Breast epithelium (tissue), 3 donors: ENCODE data around the gene NCBP2.

Source experiments
- POLR2A ChIP-seq: fragments of 450-650 bp; IDR thresholded peaks from one replicate; pipeline ENCODE4 v1.6.1; 2016; ENCODE audit warnings: antibody characterized with exemption, mild to moderate bottlenecking, moderate library complexity
- POLR2AphosphoS5 ChIP-seq, 3 donors: sonication (generic); formaldehyde crosslinking; IDR thresholded peaks; one replicate each; pipeline ENCODE4 v1.6.1; 2017; ENCODE audit warnings: antibody characterized with exemption in 3 of 3
- TF ChIP-seq, protein P1 (sequence below), 3 donors: fragments of 450-650 bp; IDR thresholded peaks; one replicate each; pipeline ENCODE4 v1.5.1; 2016 to 2017; ENCODE audit warnings: antibody characterized with exemption in 3 of 3, mild to moderate bottlenecking in 3 of 3, moderate library complexity in 3 of 3

- TF ChIP-seq, protein P1, sequence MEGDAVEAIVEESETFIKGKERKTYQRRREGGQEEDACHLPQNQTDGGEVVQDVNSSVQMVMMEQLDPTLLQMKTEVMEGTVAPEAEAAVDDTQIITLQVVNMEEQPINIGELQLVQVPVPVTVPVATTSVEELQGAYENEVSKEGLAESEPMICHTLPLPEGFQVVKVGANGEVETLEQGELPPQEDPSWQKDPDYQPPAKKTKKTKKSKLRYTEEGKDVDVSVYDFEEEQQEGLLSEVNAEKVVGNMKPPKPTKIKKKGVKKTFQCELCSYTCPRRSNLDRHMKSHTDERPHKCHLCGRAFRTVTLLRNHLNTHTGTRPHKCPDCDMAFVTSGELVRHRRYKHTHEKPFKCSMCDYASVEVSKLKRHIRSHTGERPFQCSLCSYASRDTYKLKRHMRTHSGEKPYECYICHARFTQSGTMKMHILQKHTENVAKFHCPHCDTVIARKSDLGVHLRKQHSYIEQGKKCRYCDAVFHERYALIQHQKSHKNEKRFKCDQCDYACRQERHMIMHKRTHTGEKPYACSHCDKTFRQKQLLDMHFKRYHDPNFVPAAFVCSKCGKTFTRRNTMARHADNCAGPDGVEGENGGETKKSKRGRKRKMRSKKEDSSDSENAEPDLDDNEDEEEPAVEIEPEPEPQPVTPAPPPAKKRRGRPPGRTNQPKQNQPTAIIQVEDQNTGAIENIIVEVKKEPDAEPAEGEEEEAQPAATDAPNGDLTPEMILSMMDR (IDR thresholded peaks at IDR 0.05) = no peak
- TF ChIP-seq POLR2A = no peak
- no peak for TF ChIP-seq POLR2AphosphoS5 (IDR thresholded peaks at IDR 0.05)
Measured at GRCh38 chr3:196927571-196928453, 14.5 kb downstream of the NCBP2 start.
